RPMI7951 (cell line): ENCODE measurements around the gene TMEM205. TPM values are rescaled to one million over a fixed set of nuclear protein-coding genes. Genes with fewer than 3 reads are reported as not detected.
"Not testable (repeated sequence)": the region's sequence is repeated elsewhere in the genome, so short reads cannot be mapped to it uniquely, and the experiment has no call there.

ENCODE experiments used
- DNase-seq: peaks from one replicate; pipeline ENCODE4 v3.0.0-alpha.2; 2012; ENCODE audit warnings: low read depth
- total RNA-seq: library from RNA; depleted of rRNA; stranded (reverse); fragments of >200 nt; shearing (Covaris generic); gene quantifications from 2 replicates; pipeline ENCODE4 v1.2.3, GENCODE V29; 2014; rRNA removed

Gene TMEM205
- total RNA-seq, result 211 and 255 TPM in 2 replicates

DNA sequence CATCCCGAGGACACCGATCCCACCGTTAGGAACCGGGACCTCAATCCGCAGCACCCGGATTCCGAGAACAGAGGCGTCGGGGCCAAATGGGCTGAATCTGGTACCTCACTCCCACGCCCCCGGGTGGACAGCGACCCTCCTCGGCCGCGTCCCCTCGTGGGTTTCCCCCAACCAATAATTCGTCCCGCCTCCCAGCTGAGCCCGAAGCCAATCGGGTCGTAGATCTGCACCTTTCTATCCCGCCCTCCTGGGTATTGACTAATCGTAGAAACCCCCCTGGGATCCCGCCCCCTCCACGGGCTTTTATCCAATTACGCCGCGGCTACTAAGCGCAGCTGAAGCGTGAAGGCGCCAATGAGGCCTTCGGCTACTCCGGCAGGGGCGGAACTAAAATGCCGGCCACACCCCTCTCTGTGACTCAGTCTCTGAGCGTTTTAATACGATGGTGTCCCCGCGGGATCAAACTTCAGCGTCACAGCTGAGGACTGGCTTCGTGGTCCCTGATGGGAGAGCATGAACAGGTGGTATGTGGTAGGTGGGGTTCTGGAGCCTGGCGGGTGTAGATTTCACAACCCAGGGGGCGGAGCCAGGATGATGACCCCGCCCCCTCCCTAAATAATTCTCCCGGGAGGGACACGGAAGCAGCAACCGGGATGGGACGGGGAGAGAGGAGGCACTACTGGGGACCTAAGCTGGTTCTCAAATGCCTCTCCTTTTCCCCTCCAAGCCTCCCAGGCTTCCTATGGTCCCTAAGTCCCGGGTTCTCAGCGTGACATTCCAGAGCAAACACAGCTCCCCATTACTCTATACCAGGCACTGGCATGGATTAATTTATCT, at the start of gene TMEM205, which contains the start of gene CCDC159:
TSS of gene TMEM205 (minus strand) at position 165 of the 837 bp plus-strand sequence. CDS start 649 bp downstream, outside the sequence.
TSS of gene CCDC159 (plus strand) at position 416 of the 837 bp plus-strand sequence. CDS start at position 504, 88 bp downstream.
- peak; percentile 99 for DNase-seq

DNA sequence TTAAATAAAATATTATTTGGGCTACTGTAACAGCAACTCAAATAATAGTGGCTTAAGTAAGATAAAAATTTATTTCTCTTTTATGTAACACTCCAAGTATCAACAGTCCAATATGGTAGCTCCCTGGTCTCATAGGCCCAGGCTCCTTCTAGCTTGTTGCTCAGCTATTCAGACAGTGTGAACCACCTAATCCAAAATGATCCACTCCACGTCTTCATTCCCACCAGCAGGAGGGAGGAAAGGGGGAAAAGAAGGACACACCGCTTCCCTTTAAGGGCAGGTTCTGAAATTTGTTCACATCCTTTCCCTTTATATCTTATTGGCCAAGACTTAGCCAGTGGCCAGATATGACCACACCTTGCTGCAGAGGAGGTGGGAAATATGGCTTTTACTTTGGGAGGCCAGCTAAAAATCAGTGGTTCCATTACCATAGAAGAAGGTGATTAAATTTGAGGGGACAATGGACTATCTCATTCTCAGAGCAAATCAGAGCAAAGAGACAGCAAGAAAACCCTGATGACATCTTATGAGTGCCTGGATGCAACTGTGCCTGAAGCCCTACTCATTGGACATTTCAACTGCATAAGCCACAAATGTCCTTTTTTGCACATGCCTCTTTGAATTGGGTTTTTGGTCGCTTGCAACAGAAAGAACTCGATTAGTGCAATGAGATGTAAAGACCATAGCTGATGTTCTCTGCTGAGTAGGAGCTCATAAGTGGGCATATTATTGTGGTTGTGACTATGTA, 45.0 kb upstream of the TMEM205 start:
- DNase-seq, result no peak

DNA sequence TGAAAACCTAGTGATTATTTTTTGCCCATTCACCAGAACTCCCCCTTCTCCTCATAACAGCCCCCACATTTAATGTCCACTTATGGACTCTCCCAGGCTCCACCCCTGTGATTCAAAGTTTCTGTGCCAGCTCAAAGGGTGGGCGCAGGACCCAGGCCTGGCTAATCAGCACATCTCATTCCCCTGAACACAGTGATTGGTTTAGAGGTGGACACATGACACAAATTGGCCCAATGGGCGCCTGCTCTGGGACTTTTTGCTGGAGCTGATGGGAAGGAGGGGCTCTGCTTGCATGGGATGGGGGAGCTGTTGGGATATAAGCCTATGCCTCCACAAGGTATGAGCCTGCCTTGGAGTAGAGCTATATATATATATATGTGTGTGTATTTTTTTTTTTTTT, 44.3 kb upstream of the TMEM205 start:
- no peak for DNase-seq

DNA sequence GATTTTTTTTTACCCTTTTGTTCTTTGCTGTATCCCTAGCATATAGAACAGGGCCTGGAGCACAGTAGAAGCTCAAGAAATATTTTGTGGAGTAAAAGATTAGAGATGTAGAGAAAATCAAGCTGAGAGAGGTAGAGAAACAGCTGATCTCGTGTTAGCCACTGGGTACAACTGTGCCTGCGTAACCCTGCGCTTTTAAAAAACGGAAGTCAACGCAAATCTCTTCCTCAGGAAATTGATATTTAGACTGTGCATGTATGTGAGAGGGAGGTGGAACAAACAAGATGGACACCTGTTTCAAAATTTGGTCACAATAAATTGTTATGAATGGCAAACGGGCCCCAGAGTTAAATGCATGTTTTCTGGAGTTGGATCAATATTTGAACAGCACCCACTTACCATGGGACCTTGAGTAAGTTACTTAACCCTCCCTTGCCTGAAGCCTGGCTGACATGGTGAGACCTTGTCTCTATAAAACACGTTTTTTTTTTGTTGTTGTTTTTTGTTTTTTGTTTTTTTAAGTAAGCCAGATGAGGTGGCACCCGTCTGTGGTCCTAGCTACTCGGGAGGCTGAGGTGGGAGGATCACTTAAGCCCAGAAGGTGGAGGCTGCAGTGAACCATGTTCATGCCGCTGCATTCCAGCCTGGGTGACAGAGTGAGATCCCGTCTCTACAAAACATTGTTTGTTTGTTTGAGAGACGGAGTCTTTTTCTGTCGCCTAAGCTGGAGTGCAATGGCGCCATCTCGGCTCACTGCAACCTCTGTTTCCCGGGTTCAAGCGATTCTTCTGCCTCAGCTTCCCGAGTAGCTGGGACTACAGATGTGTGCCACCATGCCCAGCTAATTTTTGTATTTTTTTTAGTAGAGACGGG, 41.3 kb upstream of the TMEM205 start:
- no peak for DNase-seq

DNA sequence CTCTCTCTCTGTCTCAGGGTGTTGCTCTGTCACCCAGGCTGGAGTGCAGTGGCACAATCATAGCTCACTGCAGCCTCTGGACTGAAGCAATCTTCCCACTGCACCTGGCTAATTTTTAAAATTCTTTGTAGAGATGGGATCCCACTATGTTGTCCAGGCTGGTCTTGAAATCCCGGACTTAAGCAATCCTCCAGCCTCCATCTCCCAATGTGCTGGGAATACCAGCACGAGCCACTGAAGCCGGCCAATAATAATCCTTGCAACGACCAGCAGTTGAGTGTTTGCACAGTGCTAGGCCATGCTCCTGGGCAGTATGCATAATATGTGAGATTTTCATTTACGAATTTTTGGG, 38.7 kb upstream of the TMEM205 start:
- DNase-seq, result no peak

GRCh38 chr19:11383706-11384048, 37.6 kb upstream of the TMEM205 start:
- no peak for DNase-seq

DNA sequence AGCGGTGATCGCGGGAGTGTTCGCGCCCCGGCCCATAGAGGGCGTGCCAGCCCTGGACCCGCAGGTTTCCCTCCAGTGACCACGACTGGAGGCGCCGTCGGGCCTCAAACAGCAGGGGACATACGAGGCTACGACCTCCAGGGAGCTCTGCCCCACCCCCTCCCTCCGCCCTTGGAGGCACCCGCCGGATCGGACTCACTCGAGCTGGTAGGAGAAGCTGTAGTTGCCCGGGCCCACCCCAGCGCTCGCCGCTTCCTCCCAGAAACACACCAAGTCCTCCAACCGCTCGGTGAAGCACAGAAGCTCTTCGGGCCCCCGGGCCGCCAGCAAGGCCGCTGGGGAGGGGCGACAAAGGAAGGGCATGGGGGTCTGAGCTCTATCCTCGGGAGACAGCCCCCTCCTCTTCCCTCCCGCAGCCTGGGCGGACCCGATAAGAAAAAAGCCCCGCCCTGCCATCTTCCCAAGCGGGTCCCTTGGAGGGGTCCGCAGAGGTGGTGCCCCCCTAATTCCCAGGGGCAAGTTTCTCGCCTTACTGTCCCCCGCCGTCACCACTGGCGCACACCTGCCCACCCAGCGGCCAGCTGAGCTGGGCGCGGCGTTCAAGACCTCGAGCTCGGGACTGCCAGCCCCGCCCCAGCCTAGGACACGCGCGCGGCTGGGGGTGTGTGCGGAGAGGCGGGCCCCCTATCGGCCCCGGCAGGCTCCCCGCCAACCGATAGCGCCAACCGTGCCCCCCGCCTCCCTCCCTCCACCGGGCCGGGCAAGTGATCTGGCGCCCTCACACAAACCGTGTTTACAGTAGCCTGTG, 37.0 kb upstream of the TMEM205 start:
- peak; percentile 42 for DNase-seq

GRCh38 chr19:11380653-11381537, 34.8 kb upstream of the TMEM205 start:
- DNase-seq, result peak; percentile 97

DNA sequence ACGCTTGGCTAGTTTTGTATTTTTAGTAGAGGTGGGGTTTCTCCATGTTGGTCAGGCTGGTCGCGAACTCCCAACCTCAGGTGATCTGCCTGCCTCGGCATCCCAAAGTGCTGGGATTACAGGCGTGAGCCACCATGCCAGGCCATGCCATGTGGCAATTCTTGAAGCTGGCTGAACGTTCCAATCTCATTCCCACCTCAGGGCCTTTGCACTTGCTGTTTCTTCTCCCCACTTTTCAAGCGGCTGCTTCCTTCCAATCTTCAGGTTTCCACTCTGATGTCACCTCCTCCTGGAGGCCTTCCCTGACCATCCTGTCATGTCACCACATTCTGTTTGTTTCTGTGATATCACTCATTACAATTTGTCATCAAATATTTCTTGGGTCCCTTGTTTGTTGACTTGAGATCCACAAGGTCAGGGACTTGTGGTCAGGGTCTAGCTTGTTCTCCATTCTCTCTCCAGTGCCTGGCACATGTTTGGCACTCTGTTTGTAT, 33.8 kb upstream of the TMEM205 start:
- DNase-seq, result no peak

DNA sequence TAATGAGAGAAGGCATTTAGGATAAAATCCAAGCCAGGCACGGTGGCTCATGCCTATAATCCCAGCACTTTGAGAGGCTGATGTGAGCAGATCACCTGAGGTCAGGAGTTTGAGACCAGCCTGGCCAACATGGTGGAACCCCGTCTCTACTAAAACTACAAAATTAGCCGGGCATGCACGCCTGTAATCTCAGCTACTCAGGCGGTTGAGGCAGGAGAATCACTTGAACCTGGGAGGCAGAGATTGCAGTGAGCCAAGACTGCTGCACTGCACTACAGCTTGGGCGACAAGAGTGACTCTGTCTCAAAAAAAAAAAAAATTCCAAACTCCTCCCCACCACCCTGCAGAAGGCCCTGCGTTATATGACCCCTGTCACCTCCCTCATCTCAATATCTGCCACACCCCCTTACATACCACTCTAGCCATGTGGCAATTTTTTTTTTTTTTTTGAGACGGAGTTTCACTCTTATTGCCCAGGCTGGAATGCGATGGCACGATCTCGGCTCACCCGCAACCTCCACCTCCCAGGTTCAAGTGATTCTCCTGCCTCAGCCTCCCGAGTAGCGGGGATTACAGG, 33.3 kb upstream of the TMEM205 start:
- not testable (repeated sequence) for DNase-seq

DNA sequence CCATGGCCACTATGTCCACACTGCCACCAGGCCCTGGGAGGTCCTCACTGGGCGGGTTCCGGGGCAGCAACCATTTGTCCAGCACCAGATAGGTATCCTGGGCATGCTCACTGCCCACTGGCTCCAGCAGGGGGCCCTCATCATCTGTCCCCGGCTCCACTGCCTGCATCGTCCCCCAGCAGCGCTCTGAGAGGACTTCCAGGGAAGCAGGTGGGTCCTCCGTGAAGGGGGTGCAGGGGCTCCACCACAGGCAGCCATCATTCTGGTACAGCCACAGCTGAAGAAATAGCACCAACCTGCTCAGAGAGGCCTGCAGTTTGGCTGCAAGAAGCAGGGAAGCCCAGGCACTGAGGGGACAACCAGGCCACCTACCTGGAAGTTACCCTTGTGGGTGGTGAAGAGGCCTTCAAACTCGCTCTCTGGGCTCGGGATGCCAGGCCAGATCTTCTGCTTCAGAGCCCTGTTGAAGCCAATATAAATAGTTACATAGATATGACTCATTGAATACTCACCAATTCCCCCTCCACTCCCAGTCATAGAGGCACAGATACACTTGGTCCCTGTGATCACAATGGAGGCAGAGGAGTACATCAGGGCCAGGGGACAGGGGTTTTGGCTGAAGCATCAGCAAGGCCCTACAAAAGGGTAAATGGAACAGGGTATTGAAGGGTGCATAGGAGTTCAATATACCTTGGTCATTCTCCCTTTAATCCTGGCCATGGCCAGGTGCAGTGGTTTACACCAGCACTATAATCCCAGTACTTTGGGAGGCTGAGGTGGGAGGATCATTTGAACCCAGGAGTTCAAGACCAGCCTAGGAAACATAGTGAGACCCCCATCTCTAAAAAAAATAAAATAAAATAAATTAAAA, 32.5 kb upstream of the TMEM205 start:
- peak; percentile 83 for DNase-seq

DNA sequence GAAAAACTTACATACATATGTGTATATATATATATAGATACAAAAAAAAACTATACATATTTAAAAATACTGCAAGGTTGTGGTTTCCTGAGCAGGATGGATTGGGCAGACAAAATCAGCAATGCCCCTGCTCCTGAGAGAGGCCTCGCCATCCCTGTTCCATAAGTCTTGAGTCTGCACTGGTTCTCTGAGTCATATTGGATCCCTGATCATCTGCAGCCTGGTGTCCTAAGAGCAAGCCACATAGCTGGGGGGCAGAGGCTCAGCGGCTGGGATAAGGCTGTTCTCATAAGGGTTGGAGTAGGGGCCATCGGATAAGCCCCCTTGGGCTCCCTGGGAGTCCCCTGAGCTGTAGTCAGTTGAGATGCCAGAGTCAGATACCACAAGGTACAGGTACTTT, 31.7 kb upstream of the TMEM205 start:
- peak; percentile 81 for DNase-seq

- DNase-seq, result peak; percentile 89
These were observed 31.2 kb upstream of the TMEM205 start for GRCh38 chr19:11377237-11377636.

GRCh38 chr19:11375143-11375948, 29.3 kb upstream of the TMEM205 start:
- no peak for DNase-seq

GRCh38 chr19:11374433-11375142, 28.5 kb upstream of the TMEM205 start, which contains the start of gene SWSAP1:
Gene SWSAP1 (plus strand): TSS chr19:11374666. CDS start chr19:11374681, 15 bp downstream.
- DNase-seq, result peak; percentile 99

- no peak for DNase-seq
These were observed 27.9 kb upstream of the TMEM205 start for GRCh38 chr19:11373885-11374432.
